ENCODE measurements around the gene E2F1.
A peak's percentile ranks its signal among the peaks of the same experiment; 100 is the strongest.

E2F1 gene

GRCh38 chr20:33730946-33731692 lies 44.9 kb upstream of the E2F1 start:
- Histone ChIP-seq H3K27ac (replicated peaks) (peak overlapping the region; percentile 68), H3K4me3 (replicated peaks; ENCODE audit: insufficient read depth, low read length) (peak overlapping the region; percentile 55)
- DNase-seq (ENCODE audit: low read depth in 1 of 2, low spot score in 1 of 2): peak in 1 of 2 experiments; percentile 4

GRCh38 chr20:33729101-33729500 lies 42.9 kb upstream of the E2F1 start:
- Histone ChIP-seq H3K27ac (replicated peaks) (no peak overlapping the region), H3K4me3 (replicated peaks; ENCODE audit: insufficient read depth, low read length) (no peak overlapping the region), H3K27me3 (ENCODE audit: insufficient read depth, poor library complexity, severe bottlenecking) (no peaks in the 10 kb centered on the region)
- DNase-seq (ENCODE audit: low read depth in 1 of 2, low spot score in 1 of 2): no peak
- TF ChIP-seq REST (IDR thresholded peaks at IDR 0.05; ENCODE audit: insufficient replicate concordance, low read depth) (no peak), POLR2AphosphoS5 (IDR thresholded peaks at IDR 0.05; ENCODE audit: low read depth) (no peak), GABPA (IDR thresholded peaks at IDR 0.05; ENCODE audit: low read depth) (no peak), CTCF (IDR thresholded peaks at IDR 0.05; ENCODE audit: insufficient read depth, low read length) (no peak), SPI1 (IDR thresholded peaks at IDR 0.05; ENCODE audit: borderline replicate concordance, low read depth) (no peak)

More at GRCh38 chr20:33730946-33731692, 44.9 kb upstream of the E2F1 start:
- TF ChIP-seq CTCF (IDR thresholded peaks at IDR 0.05; ENCODE audit: insufficient read depth, low read length) (no peak), REST (IDR thresholded peaks at IDR 0.05; ENCODE audit: insufficient replicate concordance, low read depth) (no peak), SPI1 (IDR thresholded peaks at IDR 0.05; ENCODE audit: borderline replicate concordance, low read depth) (no peak), GABPA (IDR thresholded peaks at IDR 0.05; ENCODE audit: low read depth) (no peak), POLR2AphosphoS5 (IDR thresholded peaks at IDR 0.05; ENCODE audit: low read depth) (no peak)
- no peaks in the 10 kb centered on the region for H3K27me3 ChIP-seq (ENCODE audit: insufficient read depth, poor library complexity, severe bottlenecking)

GRCh38 chr20:33728463-33728862 lies 42.3 kb upstream of the E2F1 start:
- no peak overlapping the region for H3K27ac ChIP-seq (replicated peaks)
- no peak for TF ChIP-seq GABPA (IDR thresholded peaks at IDR 0.05; ENCODE audit: low read depth)
- TF ChIP-seq REST (IDR thresholded peaks at IDR 0.05; ENCODE audit: insufficient replicate concordance, low read depth): no peak
- TF ChIP-seq POLR2AphosphoS5 (IDR thresholded peaks at IDR 0.05; ENCODE audit: low read depth): no peak
- no peak for TF ChIP-seq SPI1 (IDR thresholded peaks at IDR 0.05; ENCODE audit: borderline replicate concordance, low read depth)
- DNase-seq (ENCODE audit: low read depth in 1 of 2, low spot score in 1 of 2): no peak
- H3K4me3 ChIP-seq (replicated peaks; ENCODE audit: insufficient read depth, low read length): no peak overlapping the region
- no peaks in the 10 kb centered on the region for H3K27me3 ChIP-seq (ENCODE audit: insufficient read depth, poor library complexity, severe bottlenecking)

Measured in HL-60 (cell line).